ENCODE measurements around the gene CYBA. TPM values are rescaled to one million over a fixed set of nuclear protein-coding genes. Genes with fewer than 3 reads are reported as not detected.

Gene CYBA
- polyA plus RNA-seq, 1 experiment: 187 TPM

- Histone ChIP-seq H3K36me3 (ENCODE audit: control insufficient read depth, insufficient read depth, low read length) (peaks cover 26% of the 10 kb centered on the region), H3K4me3 (ENCODE audit: low read depth, low read length) (no peak overlapping the region), H3K27me3 (ENCODE audit: control insufficient read depth, insufficient read depth, low read length) (no peaks in the 10 kb centered on the region)
- DNase-seq (ENCODE audit: low read depth): no peak
- TF ChIP-seq CTCF (IDR thresholded peaks at IDR 0.05; ENCODE audit: insufficient read depth, low read depth, low read length): no peak
- POLR2A ChIA-PET: no interaction called here
- CTCF ChIA-PET: no interaction called here
These were observed 50.3 kb downstream of the CYBA start for GRCh38 chr16:88600539-88600896.

- no peak for DNase-seq (ENCODE audit: low read depth)
- no peaks in the 10 kb centered on the region for H3K27me3 ChIP-seq (ENCODE audit: control insufficient read depth, insufficient read depth, low read length)
- H3K4me3 ChIP-seq (ENCODE audit: low read depth, low read length): no peak overlapping the region
- POLR2A ChIA-PET: no interaction called here
- TF ChIP-seq CTCF (IDR thresholded peaks at IDR 0.05; ENCODE audit: insufficient read depth, low read depth, low read length): no peak
- CTCF ChIA-PET: no interaction called here
- H3K36me3 ChIP-seq (ENCODE audit: control insufficient read depth, insufficient read depth, low read length): peaks cover 22% of the 10 kb centered on the region
These were observed 50.9 kb downstream of the CYBA start for GRCh38 chr16:88599825-88600538.

GRCh38 chr16:88599092-88599733 is 51.6 kb downstream of the CYBA start:
- Histone ChIP-seq H3K4me3 (ENCODE audit: low read depth, low read length) (no peak overlapping the region), H3K27me3 (ENCODE audit: control insufficient read depth, insufficient read depth, low read length) (no peaks in the 10 kb centered on the region), H3K36me3 (ENCODE audit: control insufficient read depth, insufficient read depth, low read length) (peaks cover 20% of the 10 kb centered on the region)
- CTCF ChIA-PET: no interaction called here
- POLR2A ChIA-PET: no interaction called here
- no peak for DNase-seq (ENCODE audit: low read depth)
- no peak for TF ChIP-seq CTCF (IDR thresholded peaks at IDR 0.05; ENCODE audit: insufficient read depth, low read depth, low read length)

GRCh38 chr16:88597856-88598491 is 52.9 kb downstream of the CYBA start:
- ChIA-PET CTCF (no interaction called here), POLR2A (no interaction called here)
- no peak for DNase-seq (ENCODE audit: low read depth)
- no peak for TF ChIP-seq CTCF (IDR thresholded peaks at IDR 0.05; ENCODE audit: insufficient read depth, low read depth, low read length)
- Histone ChIP-seq H3K27me3 (ENCODE audit: control insufficient read depth, insufficient read depth, low read length) (no peaks in the 10 kb centered on the region), H3K36me3 (ENCODE audit: control insufficient read depth, insufficient read depth, low read length) (peaks cover 24% of the 10 kb centered on the region), H3K4me3 (ENCODE audit: low read depth, low read length) (no peak overlapping the region)

- ChIA-PET POLR2A (no interaction called here), CTCF (interaction anchor here (1.3 kb wide), 1 partner anchor 23 kb away, joined by 3 read pairs; no protein-coding TSS in a partner anchor)
- no peak for TF ChIP-seq CTCF (IDR thresholded peaks at IDR 0.05; ENCODE audit: insufficient read depth, low read depth, low read length)
- Histone ChIP-seq H3K4me3 (ENCODE audit: low read depth, low read length) (no peak overlapping the region), H3K36me3 (ENCODE audit: control insufficient read depth, insufficient read depth, low read length) (peaks cover 19% of the 10 kb centered on the region), H3K27me3 (ENCODE audit: control insufficient read depth, insufficient read depth, low read length) (no peaks in the 10 kb centered on the region)
- DNase-seq (ENCODE audit: low read depth): no peak
These were observed 54.4 kb downstream of the CYBA start for GRCh38 chr16:88596483-88596882.

All from BJ (cell line).